HepG2 (cell line): Measurements from ENCODE around the gene OBP2B. TPM values are rescaled to one million over a fixed set of nuclear protein-coding genes. Genes with fewer than 3 reads are reported as not detected.

ENCODE experiments used
- ATAC-seq: fragments of 200-7000 bp; cut with Tn5 transposase; 3 replicates; pipeline ENCODE4 v1.9.1; 2020; ENCODE audit warnings: mild to moderate bottlenecking, moderate library complexity
- BruUV-seq: library from RNA; stranded (reverse); fragments of 400-500 nt; replicated peaks from 2 replicates; lab custom pipeline; 2021; lab: Mats Ljungman, UMichigan
- CTCF ChIA-PET: fragments of 300-600 bp; formaldehyde crosslinking; extraction: SDS; loops from one replicate; lab custom pipeline; 2021; ENCODE audit warnings: low total read pairs, inconsistent platforms, low intra/inter-chr PET ratio; lab: Yijun Ruan, JAX
- POLR2A ChIA-PET: fragments of 350-600 bp; sonication (Branson Sonifier 250); formaldehyde crosslinking; loops from one replicate; lab custom pipeline; 2020; ENCODE audit warnings: antibody characterized with exemption, inconsistent platforms; lab: Yijun Ruan, JAX
- DNase-seq: peaks from one replicate; pipeline ENCODE4 v3.0.0-alpha.2; 2015; ENCODE audit warnings: low spot score
- FAIRE-seq: peaks from 3 replicates; lab custom pipeline; 2011; peaks lifted over from hg19 to GRCh38; lab: Jason Lieb, UNC
- H2AFZ ChIP-seq: one replicate; pipeline ENCODE4 v1.6.1; 2011; ENCODE audit warnings: low read length, inconsistent platforms
- H3K27ac ChIP-seq: fragments of 300-600 bp; 3 replicates; pipeline ENCODE4 v1.8.0; 2011; ENCODE audit warnings: mixed run types, mild to moderate bottlenecking, mixed read lengths, low read length, inconsistent platforms; ENCODE audit not compliant: insufficient read depth; ENCODE audit errors: extremely low read length
- H3K27me3 ChIP-seq, 2 experiments: fragments of 200-600 bp in 1 of 2; 2 replicates in 1 of 2; 3 replicates in 1 of 2; pipeline versions ENCODE4 v1.6.0 to v1.8.0; 2011; ENCODE audit warnings: low read length in 2 of 2, mild to moderate bottlenecking in 2 of 2, moderate library complexity in 2 of 2, inconsistent platforms in 1 of 2; ENCODE audit not compliant: insufficient read depth in 2 of 2, control insufficient read depth in 1 of 2
- H3K36me3 ChIP-seq, 2 experiments: fragments of 200-600 bp in 1 of 2; replicated peaks in 1 of 2; 2 replicates in 1 of 2; 3 replicates in 1 of 2; pipeline versions ENCODE4 v1.5.1 to v1.8.0; 2011; ENCODE audit warnings: low read length in 2 of 2, inconsistent platforms in 1 of 2; ENCODE audit not compliant: insufficient read depth in 2 of 2, control insufficient read depth in 1 of 2
- H3K4me1 ChIP-seq: 2 replicates; pipeline ENCODE4 v1.5.1; 2012; ENCODE audit warnings: low read length, inconsistent platforms; ENCODE audit not compliant: insufficient read depth
- H3K4me2 ChIP-seq: 2 replicates; pipeline ENCODE4 v1.6.0; 2011; ENCODE audit warnings: low read depth, low read length, inconsistent platforms
- H3K4me3 ChIP-seq, 3 experiments: fragments of 200-600 bp in 1 of 3; sonication (generic), shearing (Covaris generic) in 1 of 3; replicated peaks in 1 of 3; 2 replicates each; pipeline ENCODE4 v1.5.1; 2011 to 2016; ENCODE audit warnings: low read length in 3 of 3, inconsistent platforms in 2 of 3, low read depth in 2 of 3, mild to moderate bottlenecking in 2 of 3, control low read depth in 1 of 3, mixed read lengths in 1 of 3; ENCODE audit not compliant: insufficient read depth in 1 of 3
- H3K79me2 ChIP-seq: one replicate; pipeline ENCODE4 v1.6.1; 2011; ENCODE audit warnings: low read length, inconsistent platforms; ENCODE audit not compliant: insufficient read depth
- H3K9ac ChIP-seq: 2 replicates; pipeline ENCODE4 v1.6.0; 2011; ENCODE audit warnings: mild to moderate bottlenecking, low read depth, low read length, inconsistent platforms; ENCODE audit not compliant: insufficient read depth
- H3K9me3 ChIP-seq: 2 replicates; pipeline ENCODE4 v1.5.1; 2012; ENCODE audit warnings: mild to moderate bottlenecking, low read length
- H4K20me1 ChIP-seq: 2 replicates; pipeline ENCODE4 v1.6.0; 2011; ENCODE audit warnings: inconsistent platforms, mild to moderate bottlenecking, low read length, moderate library complexity; ENCODE audit not compliant: insufficient read depth
- DMAP1 ChIP-seq: IDR thresholded peaks from 2 replicates; pipeline ENCODE4 v1.6.1; 2016
- RERE ChIP-seq: IDR thresholded peaks from 2 replicates; pipeline ENCODE4 v1.6.1; 2016; ENCODE audit warnings: low read depth, missing genetic modification reagents, missing compliant biosample characterization
- SNRNP70 ChIP-seq: fragments of 200-400 bp; formaldehyde crosslinking; IDR thresholded peaks from 2 replicates; pipeline ENCODE4 v1.6.1; 2017; ENCODE audit warnings: mild to moderate bottlenecking, low read depth, low read length, moderate library complexity
- SRSF9 ChIP-seq: fragments of 200-400 bp; formaldehyde crosslinking; IDR thresholded peaks from 2 replicates; pipeline ENCODE4 v1.6.1; 2018; ENCODE audit warnings: borderline replicate concordance, mild to moderate bottlenecking, low read depth, low read length; ENCODE audit not compliant: insufficient read depth, poor library complexity, severe bottlenecking
- ZFP1 ChIP-seq: IDR thresholded peaks from 2 replicates; pipeline ENCODE4 v1.6.1; 2016
- ZNF687 ChIP-seq: sonication (generic); formaldehyde crosslinking; IDR thresholded peaks from 2 replicates; pipeline ENCODE4 v1.5.1; 2020; ENCODE audit warnings: mild to moderate bottlenecking, missing genetic modification reagents, moderate library complexity
- ZSCAN22 ChIP-seq: sonication (generic); formaldehyde crosslinking; IDR thresholded peaks from 2 replicates; pipeline ENCODE4 v1.4.0; 2020; ENCODE audit warnings: mild to moderate bottlenecking, missing genetic modification reagents
- WGBS: methylation state at CpG from one replicate; pipeline ENCODE4 v1.1.6; 2017; ENCODE audit warnings: low lambda C conversion rate; 5-methylcytosine and 5-hydroxymethylcytosine counted together
- in situ Hi-C: cut with HindIII; loops from 2 replicates; pipeline ENCODE4 v1.10.0; 2017; ENCODE audit warnings: low pct_unique_long_range_greater_than_20kb; ENCODE audit not compliant: extremely low pct_ligation_motif_present
- intact Hi-C: fragments of 100-400 bp; cut with micrococcal nuclease; formaldehyde crosslinking; loops from one replicate; pipeline ENCODE4 v1.10.0; 2022; ENCODE audit not compliant: unreplicated experiment
- polyA plus RNA-seq, 8 experiments: library from polyadenylated mRNA; depleted of rRNA in 3 of 8; stranded (reverse) in 7 of 8; unstranded in 1 of 8; fragments of >200 nt; fragmentation: Illumina TruSeq in 4 of 8; extraction: Trizol in 4 of 8; gene quantifications; 2 replicates each; pipeline versions ENCODE4 v1.2.1 to v1.2.3, GENCODE V29; 2011 to 2016; ENCODE audit warnings: low read depth in 4 of 8, missing spikeins in 1 of 8, mixed read lengths in 1 of 8; ENCODE audit not compliant: insufficient read depth in 1 of 8
- total RNA-seq, 5 experiments: library from RNA; depleted of rRNA; stranded (reverse); fragments of >200 nt; fragmentation: Illumina TruSeq; extraction: Trizol; gene quantifications; 2 replicates each; pipeline ENCODE4 v1.2.3, GENCODE V29; 2016; ENCODE audit warnings: low read depth in 1 of 5
- TF ChIP-seq, protein P1 (sequence below): sonication (generic); formaldehyde crosslinking; IDR thresholded peaks from 2 replicates; pipeline ENCODE4 v1.5.0; 2020; ENCODE audit warnings: mild to moderate bottlenecking, missing genetic modification reagents
- TF ChIP-seq, protein P2 (sequence below): sonication (generic); formaldehyde crosslinking; IDR thresholded peaks from 2 replicates; pipeline ENCODE4 v1.5.0; 2020; ENCODE audit warnings: missing genetic modification reagents, mild to moderate bottlenecking, borderline replicate concordance

The OBP2B gene
- total and polyA plus RNA-seq, 2 of the 13 experiments (the other 11 are each of a cell fraction or from before 2014, with no cell fraction given) = not detected

GRCh38 chr9:133187561-133188005, 21.5 kb downstream of the OBP2B start:
- FAIRE-seq (no peak), ATAC-seq (no peak), DNase-seq (no peak)
- H3K4me3 ChIP-seq = no peak overlapping the region
- H2AFZ ChIP-seq = no peak overlapping the region
- no peak overlapping the region for H3K27ac ChIP-seq
- no peaks in the 10 kb centered on the region for H3K79me2 ChIP-seq
- in situ Hi-C loops (loop anchor here (5.0 kb wide), 2 partner anchors 145 to 300 kb away; no protein-coding TSS in a partner anchor), intact Hi-C loops (loop anchor here (2.0 kb wide), 2 partner anchors 141 to 299 kb away; no protein-coding TSS in a partner anchor)
- no peaks in the 10 kb centered on the region for H3K9me3 ChIP-seq
- POLR2A ChIA-PET = interaction anchor here (1.6 kb wide), 1 partner anchor 160 kb away, joined by 6 read pairs; the partner anchor contains the start of genes MED22 and RPL7A
- H3K4me1 ChIP-seq = no peaks in the 10 kb centered on the region
- peaks cover 4 to 20% of the 10 kb centered on the region in 2 experiments; a peak in 3 of 5 replicates for H3K27me3 ChIP-seq
- CTCF ChIA-PET = interaction anchor here (2.1 to 3.0 kb wide), 2 partner anchors 142 to 298 kb away, joined by 7 to 13 read pairs; no protein-coding TSS in a partner anchor
- no peaks in the 10 kb centered on the region for H3K36me3 ChIP-seq
- 67% methylated on average over 3 of the region's 10 CpGs for WGBS
- no peaks in the 10 kb centered on the region for H4K20me1 ChIP-seq
- BruUV-seq = no TSS peak
- no peak overlapping the region for H3K4me2 ChIP-seq
- no peak overlapping the region for H3K9ac ChIP-seq
- TF ChIP-seq RERE (CRISPR knock-in tag) = no peak
- TF ChIP-seq ZNF687 = no peak
- TF ChIP-seq SRSF9 = no peak
- TF ChIP-seq, protein P1, sequence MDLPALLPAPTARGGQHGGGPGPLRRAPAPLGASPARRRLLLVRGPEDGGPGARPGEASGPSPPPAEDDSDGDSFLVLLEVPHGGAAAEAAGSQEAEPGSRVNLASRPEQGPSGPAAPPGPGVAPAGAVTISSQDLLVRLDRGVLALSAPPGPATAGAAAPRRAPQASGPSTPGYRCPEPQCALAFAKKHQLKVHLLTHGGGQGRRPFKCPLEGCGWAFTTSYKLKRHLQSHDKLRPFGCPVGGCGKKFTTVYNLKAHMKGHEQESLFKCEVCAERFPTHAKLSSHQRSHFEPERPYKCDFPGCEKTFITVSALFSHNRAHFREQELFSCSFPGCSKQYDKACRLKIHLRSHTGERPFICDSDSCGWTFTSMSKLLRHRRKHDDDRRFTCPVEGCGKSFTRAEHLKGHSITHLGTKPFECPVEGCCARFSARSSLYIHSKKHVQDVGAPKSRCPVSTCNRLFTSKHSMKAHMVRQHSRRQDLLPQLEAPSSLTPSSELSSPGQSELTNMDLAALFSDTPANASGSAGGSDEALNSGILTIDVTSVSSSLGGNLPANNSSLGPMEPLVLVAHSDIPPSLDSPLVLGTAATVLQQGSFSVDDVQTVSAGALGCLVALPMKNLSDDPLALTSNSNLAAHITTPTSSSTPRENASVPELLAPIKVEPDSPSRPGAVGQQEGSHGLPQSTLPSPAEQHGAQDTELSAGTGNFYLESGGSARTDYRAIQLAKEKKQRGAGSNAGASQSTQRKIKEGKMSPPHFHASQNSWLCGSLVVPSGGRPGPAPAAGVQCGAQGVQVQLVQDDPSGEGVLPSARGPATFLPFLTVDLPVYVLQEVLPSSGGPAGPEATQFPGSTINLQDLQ (CRISPR knock-in tag) = no peak
- no peak for TF ChIP-seq DMAP1
- no peak for TF ChIP-seq SNRNP70
- no peak for TF ChIP-seq ZFP1 (CRISPR knock-in tag)
- TF ChIP-seq, protein P2, sequence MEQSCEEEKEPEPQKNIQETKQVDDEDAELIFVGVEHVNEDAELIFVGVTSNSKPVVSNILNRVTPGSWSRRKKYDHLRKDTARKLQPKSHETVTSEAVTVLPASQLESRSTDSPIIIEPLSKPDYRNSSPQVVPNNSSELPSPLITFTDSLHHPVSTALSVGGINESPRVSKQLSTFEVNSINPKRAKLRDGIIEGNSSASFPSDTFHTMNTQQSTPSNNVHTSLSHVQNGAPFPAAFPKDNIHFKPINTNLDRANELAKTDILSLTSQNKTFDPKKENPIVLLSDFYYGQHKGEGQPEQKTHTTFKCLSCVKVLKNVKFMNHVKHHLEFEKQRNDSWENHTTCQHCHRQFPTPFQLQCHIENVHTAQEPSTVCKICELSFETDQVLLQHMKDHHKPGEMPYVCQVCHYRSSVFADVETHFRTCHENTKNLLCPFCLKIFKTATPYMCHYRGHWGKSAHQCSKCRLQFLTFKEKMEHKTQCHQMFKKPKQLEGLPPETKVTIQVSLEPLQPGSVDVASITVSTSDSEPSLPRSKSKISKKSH (CRISPR knock-in tag) = no peak
- TF ChIP-seq ZSCAN22 (CRISPR knock-in tag) = no peak
